Endometrial microvascular endothelial cells (primary cell): Measurements from ENCODE around the gene CDH6. TPM values are rescaled to one million over a fixed set of nuclear protein-coding genes. Genes with fewer than 3 reads are reported as not detected.

Experiments
- in situ Hi-C: cut with HindIII; loops from 2 replicates; pipeline ENCODE4 v1.10.0; 2017; ENCODE audit warnings: low sequenced_read_pairs, low pct_unique_long_range_greater_than_20kb; ENCODE audit errors: inconsistent ontology term
- total RNA-seq: library from RNA; depleted of rRNA; stranded (reverse); fragments of >200 nt; gene quantifications from one replicate; pipeline ENCODE4 v1.2.3, GENCODE V29; 2015; ENCODE audit errors: inconsistent ontology term

CDH6 gene
- total RNA-seq, 1 donor from 2014 or later = under 0.01 TPM

- in situ Hi-C loops = no loop called here
Observed at GRCh38 chr5:31291323-31291854, 97.9 kb downstream of the CDH6 start.

GRCh38 chr5:31300501-31300900, 107.0 kb downstream of the CDH6 start:
- in situ Hi-C loops = no loop called here

- in situ Hi-C loops = no loop called here
Observed at GRCh38 chr5:31301833-31302232, 108.3 kb downstream of the CDH6 start.

GRCh38 chr5:31303688-31304087, 110.2 kb downstream of the CDH6 start:
- in situ Hi-C loops = no loop called here

- in situ Hi-C loops = no loop called here
Observed at GRCh38 chr5:31317665-31318064, 124.2 kb downstream of the CDH6 start.

GRCh38 chr5:31319335-31319734, 125.8 kb downstream of the CDH6 start:
- in situ Hi-C loops = no loop called here

GRCh38 chr5:31322946-31323345, 129.5 kb downstream of the CDH6 start:
- in situ Hi-C loops = no loop called here

- in situ Hi-C loops = no loop called here
Observed at GRCh38 chr5:31324842-31325241, 131.4 kb downstream of the CDH6 start.

- in situ Hi-C loops = no loop called here
Observed at GRCh38 chr5:31328040-31328733, 134.7 kb downstream of the CDH6 start.

- in situ Hi-C loops = no loop called here
Observed at GRCh38 chr5:31329715-31330114, 136.2 kb downstream of the CDH6 start.

- in situ Hi-C loops = no loop called here
Observed at GRCh38 chr5:31332160-31332559, 138.7 kb downstream of the CDH6 start.

- in situ Hi-C loops = no loop called here
Observed at GRCh38 chr5:31333475-31333874, 140.0 kb downstream of the CDH6 start.

- in situ Hi-C loops = no loop called here
Observed at GRCh38 chr5:31334061-31334860, 140.8 kb downstream of the CDH6 start.

GRCh38 chr5:31335456-31335855, 142.0 kb downstream of the CDH6 start:
- in situ Hi-C loops = no loop called here

GRCh38 chr5:31343946-31344345, 150.5 kb downstream of the CDH6 start:
- in situ Hi-C loops = no loop called here

- in situ Hi-C loops = no loop called here
Observed at GRCh38 chr5:31346896-31347551, 153.5 kb downstream of the CDH6 start.

GRCh38 chr5:31347552-31347905, 154.0 kb downstream of the CDH6 start:
- in situ Hi-C loops = no loop called here

GRCh38 chr5:31350395-31350794, 156.9 kb downstream of the CDH6 start:
- in situ Hi-C loops = no loop called here

- in situ Hi-C loops = no loop called here
Observed at GRCh38 chr5:31355337-31355736, 161.9 kb downstream of the CDH6 start.

GRCh38 chr5:31357038-31357437, 163.6 kb downstream of the CDH6 start:
- in situ Hi-C loops = no loop called here
